NCI-H460 (cell line): ENCODE data around the gene CCDC198. TPM values are rescaled to one million over a fixed set of nuclear protein-coding genes. Genes with fewer than 3 reads are reported as not detected.

Experiments used
- DNase-seq: peaks from one replicate; pipeline ENCODE4 v3.0.0-alpha.2; 2016; ENCODE audit warnings: low read depth; ENCODE audit errors: extremely low read depth
- polyA plus RNA-seq: library from polyadenylated mRNA; depleted of rRNA; stranded (reverse); fragments of >200 nt; gene quantifications from 2 replicates; pipeline ENCODE4 v1.2.3, GENCODE V29; 2014; cell fraction: nucleus; rRNA removed
- total RNA-seq: library from RNA; depleted of rRNA; stranded (reverse); fragments of >200 nt; shearing (Covaris generic); gene quantifications from 2 replicates; pipeline ENCODE4 v1.2.3, GENCODE V29; 2014; rRNA removed

CCDC198 gene, protein sequence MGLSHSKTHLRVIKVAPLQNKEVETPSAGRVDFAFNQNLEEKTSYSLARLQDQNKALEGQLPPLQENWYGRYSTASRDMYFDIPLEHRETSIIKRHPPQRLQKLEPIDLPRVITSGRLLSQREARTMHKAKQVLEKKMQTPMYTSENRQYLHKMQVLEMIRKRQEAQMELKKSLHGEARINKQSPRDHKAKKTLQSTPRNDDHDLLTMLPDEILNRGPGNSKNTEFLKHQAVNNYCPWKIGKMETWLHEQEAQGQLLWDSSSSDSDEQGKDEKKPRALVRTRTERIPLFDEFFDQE
- not detected in 2 replicates for total RNA-seq
- not detected in 2 replicates for polyA plus RNA-seq

DNA sequence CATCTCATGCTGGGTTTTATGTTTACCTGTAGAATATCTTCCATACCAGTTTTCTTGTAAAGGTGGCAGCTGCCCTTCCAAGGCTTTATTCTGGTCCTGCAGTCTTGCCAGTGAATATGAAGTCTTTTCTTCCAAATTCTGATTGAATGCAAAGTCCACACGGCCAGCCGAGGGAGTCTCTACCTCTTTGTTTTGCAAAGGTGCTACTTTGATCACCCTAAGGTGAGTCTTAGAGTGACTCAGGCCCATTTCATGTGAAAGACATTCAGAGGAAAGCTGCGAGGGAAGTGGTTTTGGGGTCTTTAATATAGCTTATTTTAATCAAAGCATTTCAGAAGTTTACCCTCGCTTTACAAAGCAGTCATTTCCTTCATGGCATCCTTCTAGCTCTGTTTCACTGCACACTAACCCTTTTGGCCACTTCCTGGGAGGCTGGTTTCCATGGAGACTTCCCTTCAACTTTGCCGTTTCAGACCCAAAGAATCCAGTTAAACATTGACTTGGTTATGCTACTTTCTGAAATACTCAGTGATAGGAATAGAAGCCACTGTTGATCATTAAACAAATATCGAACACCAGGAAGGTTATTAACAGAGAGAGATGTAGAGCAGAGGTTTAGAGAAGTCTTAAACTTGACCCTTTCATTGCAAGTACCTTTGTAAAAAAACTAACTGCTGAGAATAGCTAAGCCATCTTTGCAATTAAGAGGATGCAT is at the start of gene CCDC198:
Gene CCDC198 (minus strand): TSS at position 391 of the 715 bp plus-strand sequence. CDS start 142 bp downstream, at position 249.
- DNase-seq, result no peak

DNA sequence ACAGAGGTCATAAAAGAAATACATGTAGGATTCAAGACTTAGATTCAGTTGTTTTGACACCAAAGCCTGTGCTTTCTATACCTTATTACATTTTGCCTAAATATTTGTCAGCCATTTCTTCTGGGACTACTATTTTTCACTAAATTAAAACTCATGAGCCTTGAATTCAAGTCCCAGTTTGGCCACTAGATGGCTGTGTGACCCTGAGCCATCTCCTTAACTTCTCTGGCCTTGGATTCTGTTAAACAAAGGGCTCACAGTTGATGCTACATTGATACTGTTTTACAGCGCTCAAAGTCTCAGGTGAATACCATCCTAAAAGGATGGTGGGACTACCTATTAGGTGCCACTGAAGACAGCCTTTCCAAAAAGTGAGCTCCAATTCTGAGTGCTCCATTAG is 39.6 kb upstream of the CCDC198 start:
- DNase-seq, result peak; percentile 23

DNA sequence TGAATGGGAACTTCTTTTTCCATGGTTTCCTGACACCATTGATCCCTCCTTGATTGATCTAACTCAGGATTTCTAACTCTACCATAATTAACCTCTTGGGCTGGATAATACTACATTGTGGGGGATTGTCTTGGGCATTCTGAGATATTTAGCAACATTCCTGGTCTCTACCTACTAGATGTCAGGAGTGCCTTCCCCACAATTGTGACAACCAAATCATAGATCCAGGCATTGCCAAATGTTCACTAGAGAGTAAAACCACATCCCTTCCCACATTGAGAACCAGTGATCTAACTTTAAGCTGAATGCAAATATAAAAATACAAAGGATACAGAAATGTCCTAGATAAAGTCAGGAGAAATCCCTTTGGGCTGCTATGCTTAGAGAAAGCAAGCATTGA is 36.9 kb upstream of the CCDC198 start:
- no peak for DNase-seq

GRCh38 chr14:57526942-57527341 is 33.3 kb upstream of the CCDC198 start:
- no peak for DNase-seq

- no peak for DNase-seq
Observed at GRCh38 chr14:57519043-57519442, 25.4 kb upstream of the CCDC198 start.

- no peak for DNase-seq
Observed at GRCh38 chr14:57512220-57512619, 18.6 kb upstream of the CCDC198 start.

- no peak for DNase-seq
Observed at GRCh38 chr14:57508756-57509155, 15.1 kb upstream of the CCDC198 start.

- DNase-seq, result no peak
Observed at GRCh38 chr14:57502586-57503254, 9.1 kb upstream of the CCDC198 start.

- no peak for DNase-seq
Observed at GRCh38 chr14:57501039-57501557, 7.4 kb upstream of the CCDC198 start.

DNA sequence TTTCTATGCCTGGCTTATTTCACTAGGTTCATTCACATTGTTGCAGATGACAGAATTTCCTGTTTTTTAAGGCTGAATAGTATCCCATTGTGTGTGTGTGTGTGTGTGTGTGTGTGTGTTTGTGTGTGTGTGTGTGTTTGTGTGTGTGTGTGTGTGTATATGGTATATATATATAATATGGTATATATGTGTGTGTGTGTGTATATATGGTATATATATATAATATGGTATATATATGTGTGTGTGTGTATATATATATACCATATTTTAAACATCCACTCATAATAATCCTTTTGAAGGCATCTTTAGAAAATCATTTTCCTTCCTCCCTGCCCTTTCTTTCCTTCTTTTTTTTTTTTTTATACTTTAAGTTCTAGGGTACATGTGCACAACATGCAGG is 5.0 kb upstream of the CCDC198 start:
- no peak for DNase-seq

DNA sequence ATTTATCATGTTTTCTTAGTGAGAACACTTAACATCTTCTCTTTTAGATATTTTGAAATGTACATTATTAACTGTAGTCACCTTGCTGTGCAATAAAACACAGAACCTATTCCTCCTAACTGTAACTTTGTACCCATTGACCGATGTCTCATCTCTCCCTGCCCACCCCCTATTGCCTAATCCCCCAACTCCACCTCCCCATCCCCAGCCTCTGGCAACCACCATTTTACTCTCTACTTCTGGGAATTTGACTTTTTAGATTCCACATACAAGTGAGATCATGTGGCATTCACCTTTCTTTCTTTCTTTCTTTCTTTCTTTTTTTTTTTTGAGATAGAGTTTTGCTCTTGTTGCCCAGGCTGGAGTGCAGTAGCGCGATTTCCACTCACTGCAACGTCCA is 4.4 kb upstream of the CCDC198 start:
- no peak for DNase-seq

- DNase-seq, result no peak
Observed at GRCh38 chr14:57495416-57495815, 1.8 kb upstream of the CCDC198 start.

DNA sequence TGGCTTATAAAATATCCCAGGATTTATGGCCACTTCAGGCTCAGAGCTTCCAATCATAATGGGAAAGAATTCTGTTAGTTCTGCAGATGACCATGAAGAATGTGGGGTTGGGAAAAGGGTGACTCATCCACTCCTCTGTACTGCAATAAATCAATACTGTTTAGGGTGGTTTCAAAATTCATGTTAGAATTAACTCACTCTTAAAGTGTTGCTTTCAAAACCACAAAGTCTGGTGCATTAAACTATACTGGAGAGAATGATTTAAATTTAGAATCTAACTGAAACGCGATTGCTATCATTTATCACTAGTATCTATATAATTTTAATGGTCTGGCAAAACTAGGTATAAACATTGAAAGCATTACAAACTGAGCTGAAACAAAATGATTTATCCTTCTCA is 798 bp downstream of the CCDC198 start:
- no peak for DNase-seq

DNA sequence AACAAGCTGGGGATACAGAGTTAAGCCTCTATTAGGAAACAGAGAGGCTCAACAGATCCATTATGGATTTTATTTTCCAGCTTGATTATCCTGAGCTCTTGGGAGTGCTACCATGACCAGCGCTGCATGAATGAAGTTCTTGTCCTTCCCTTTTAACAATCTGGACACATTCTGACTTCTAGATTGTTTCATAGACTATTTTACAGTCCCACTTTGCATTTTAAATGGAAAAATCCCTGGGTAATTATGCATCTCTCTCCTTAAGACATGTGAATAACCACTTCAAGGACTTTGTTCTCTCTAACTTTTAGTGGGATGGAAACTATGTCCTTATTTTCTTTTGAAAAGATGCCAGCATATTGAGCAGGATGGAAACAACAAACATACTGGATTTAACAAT is 2.0 kb downstream of the CCDC198 start:
- no peak for DNase-seq

DNA sequence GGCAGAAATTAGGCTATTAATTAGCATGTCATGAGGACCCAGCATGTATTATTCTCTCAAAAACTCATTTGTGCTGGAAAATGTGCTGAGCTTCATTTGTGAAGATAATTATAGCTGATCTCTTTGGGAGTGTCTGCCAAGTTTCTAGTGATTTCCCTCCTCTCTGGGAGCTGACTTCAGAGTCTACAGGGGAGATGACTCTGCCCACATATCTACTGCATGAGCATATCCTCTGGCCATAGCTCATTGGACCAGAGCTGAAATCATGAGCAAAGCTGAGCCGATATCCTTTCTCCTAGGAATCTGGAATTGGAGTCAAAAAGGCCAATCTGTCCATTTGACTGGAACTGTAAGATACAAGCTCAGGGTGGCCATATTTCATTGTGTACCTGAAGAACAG is 5.9 kb downstream of the CCDC198 start:
- no peak for DNase-seq

DNA sequence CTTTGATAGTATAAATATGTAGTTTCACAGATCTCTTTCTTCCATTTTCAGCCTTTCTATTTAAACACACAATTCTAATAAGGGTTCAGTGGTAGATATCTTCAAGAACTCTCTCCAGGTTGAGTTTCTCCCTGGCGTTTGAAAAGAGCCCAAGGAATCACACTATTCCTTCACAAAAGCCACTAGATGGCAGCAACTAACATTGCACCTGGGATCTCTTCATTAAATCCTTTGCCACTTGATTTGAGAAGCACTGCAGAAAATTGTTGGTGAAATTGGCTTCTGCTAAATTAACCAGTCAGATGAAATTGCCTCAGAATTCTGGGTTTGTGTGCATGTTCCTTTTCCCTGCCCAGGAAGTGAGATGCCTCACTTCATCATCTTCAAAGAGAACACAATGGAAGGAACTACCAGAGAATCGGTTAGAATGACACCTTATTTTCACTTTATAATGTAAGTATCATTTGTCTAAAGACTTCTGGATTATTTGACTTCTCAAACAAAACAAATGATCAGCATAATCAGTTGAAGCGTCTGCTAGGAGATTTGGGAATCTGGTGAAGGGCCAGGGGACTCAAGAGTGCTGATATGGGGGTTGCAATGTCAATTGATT is 6.8 kb downstream of the CCDC198 start:
- peak; percentile 48 for DNase-seq

GRCh38 chr14:57485635-57486034 is 8.0 kb downstream of the CCDC198 start:
- DNase-seq, result no peak

DNA sequence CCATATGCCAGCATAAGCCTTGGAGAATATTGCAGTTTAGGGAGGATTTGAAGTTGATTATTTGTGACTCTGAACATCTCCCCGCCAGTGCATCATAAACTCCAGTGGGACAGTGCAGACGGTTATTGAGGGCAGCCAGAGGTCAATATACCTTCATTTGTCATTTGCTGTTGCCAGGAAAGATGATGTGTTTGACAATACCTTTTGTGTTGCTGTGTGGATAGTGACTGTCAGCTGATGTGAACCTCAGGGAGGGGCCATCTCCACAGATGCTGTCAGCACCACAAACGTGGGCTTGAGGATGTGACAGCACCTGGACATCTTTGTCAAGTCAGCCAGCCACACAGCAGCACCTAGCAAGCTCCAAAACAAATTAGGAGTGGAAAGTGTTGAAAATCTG is 11.5 kb downstream of the CCDC198 start:
- DNase-seq, result no peak

DNA sequence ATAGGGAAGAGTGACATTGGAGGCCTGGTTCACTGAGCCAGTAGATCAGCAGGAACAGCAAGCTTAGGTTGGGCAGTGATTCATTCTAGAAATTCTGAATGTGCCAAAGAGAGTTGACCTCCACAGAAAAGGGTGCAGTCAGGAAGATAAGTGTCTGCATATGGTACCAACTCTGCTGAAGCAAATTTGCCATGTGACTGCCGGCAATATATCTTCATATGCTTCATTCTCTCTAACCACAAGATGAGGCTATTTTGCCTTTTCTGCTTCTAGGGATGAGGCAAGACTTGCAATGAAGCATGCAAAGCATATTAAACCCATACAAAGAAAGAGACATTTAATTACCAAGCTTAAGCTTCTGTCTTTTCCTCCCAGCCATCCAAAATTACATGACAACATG is 13.6 kb downstream of the CCDC198 start:
- DNase-seq, result no peak

DNA sequence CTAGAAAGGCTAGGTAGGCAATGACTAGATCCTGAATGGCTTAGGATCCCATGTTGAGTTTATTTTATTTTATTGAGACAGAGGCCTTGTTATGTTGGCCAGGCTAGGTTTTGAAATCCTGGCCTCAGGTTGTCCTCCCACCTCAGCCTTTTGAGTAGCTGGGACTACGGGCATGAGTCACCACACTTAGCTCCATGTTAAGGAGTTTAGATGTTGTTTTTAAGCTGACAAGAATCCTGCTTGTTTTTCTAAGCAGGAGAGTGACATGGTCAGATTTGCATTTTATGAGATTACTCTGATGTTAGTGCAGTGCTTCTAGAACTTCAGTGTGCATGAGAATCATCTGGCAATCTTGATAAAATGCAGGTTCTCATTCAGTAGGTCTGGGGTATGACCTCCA is 14.5 kb downstream of the CCDC198 start:
- no peak for DNase-seq

DNA sequence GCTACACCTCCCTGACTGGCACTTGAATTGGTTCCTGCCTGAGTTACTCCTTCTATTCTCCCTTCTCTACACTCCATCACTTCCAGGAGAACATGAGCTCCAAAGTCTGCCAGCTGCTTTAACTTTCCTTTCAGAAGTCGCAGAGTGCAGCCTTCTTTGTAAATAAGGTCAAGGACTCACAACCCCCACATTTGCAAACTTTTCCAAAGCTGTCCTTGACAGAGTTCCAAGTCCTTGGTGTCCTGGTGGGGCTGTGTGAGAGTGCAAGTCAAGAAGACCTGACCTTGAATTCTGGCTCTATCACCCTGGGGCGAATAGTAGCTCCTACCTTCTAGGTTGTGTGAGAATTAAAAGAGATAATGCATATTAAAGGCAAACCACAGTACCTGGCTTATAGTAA is 15.6 kb downstream of the CCDC198 start:
- DNase-seq, result no peak
